Loucy (cell line): ENCODE results near the gene GDPD1.
A peak's percentile ranks its signal among the peaks of the same experiment; 100 is the strongest.

Experiments used
- H2AFZ ChIP-seq: fragments of 200-600 bp; sonication (generic); 2 replicates; pipeline ENCODE4 v1.6.0; 2016; ENCODE audit warnings: antibody characterized with exemption, mild to moderate bottlenecking, low read length, moderate library complexity
- H3F3A ChIP-seq: fragments of 200-600 bp; 2 replicates; pipeline ENCODE4 v1.6.0; 2016; ENCODE audit warnings: antibody characterized with exemption, low read depth, mild to moderate bottlenecking
- H3K27me3 ChIP-seq: fragments of 200-600 bp; sonication (generic); 2 replicates; pipeline ENCODE4 v1.6.1; 2014; ENCODE audit warnings: low read length, mild to moderate bottlenecking; ENCODE audit not compliant: insufficient read depth, poor library complexity, severe bottlenecking
- H3K36me3 ChIP-seq: fragments of 200-600 bp; sonication (generic); 2 replicates; pipeline ENCODE4 v1.6.1; 2016; ENCODE audit warnings: low read length; ENCODE audit not compliant: insufficient read depth
- H3K4me1 ChIP-seq: fragments of 200-600 bp; sonication (generic); 2 replicates; pipeline ENCODE4 v1.5.1; 2014; ENCODE audit warnings: low read length, mild to moderate bottlenecking; ENCODE audit not compliant: insufficient read depth, poor library complexity, severe bottlenecking
- H3K4me2 ChIP-seq: fragments of 200-600 bp; sonication (generic); 2 replicates; pipeline ENCODE4 v1.6.0; 2014; ENCODE audit warnings: antibody characterized with exemption, low read length, low read depth, mild to moderate bottlenecking; ENCODE audit not compliant: poor library complexity, severe bottlenecking
- H3K4me3 ChIP-seq: fragments of 200-600 bp; sonication (generic); 2 replicates; pipeline ENCODE4 v1.5.1; 2014; ENCODE audit warnings: low read length, mild to moderate bottlenecking, mixed read lengths; ENCODE audit not compliant: poor library complexity, severe bottlenecking
- H3K79me2 ChIP-seq: fragments of 200-600 bp; sonication (generic); 2 replicates; pipeline ENCODE4 v1.6.1; 2014; ENCODE audit warnings: low read length; ENCODE audit not compliant: insufficient read depth
- H3K9ac ChIP-seq: fragments of 200-600 bp; sonication (generic); 2 replicates; pipeline ENCODE4 v1.6.0; 2014; ENCODE audit warnings: mild to moderate bottlenecking, low read depth, low read length, moderate library complexity; ENCODE audit not compliant: poor library complexity, severe bottlenecking
- H3K9me2 ChIP-seq: fragments of 200-600 bp; sonication (generic); replicated peaks from 2 replicates; pipeline ENCODE4 v1.6.1; 2016; ENCODE audit warnings: low read depth, low read length, mixed read lengths
- H3K9me3 ChIP-seq: fragments of 200-600 bp; sonication (generic); 2 replicates; pipeline ENCODE4 v1.6.1; 2014; ENCODE audit warnings: mild to moderate bottlenecking, antibody characterized with exemption, low read length, low read depth; ENCODE audit not compliant: insufficient read depth
- H4K20me1 ChIP-seq: fragments of 200-600 bp; sonication (generic); 2 replicates; pipeline ENCODE4 v1.6.0; 2014; ENCODE audit warnings: antibody characterized with exemption, low read length, mild to moderate bottlenecking; ENCODE audit not compliant: insufficient read depth, poor library complexity, severe bottlenecking
- EZH2phosphoT487 ChIP-seq: fragments of 200-600 bp; IDR thresholded peaks from 2 replicates; pipeline ENCODE4 v1.6.1; 2018; ENCODE audit warnings: antibody characterized with exemption, mild to moderate bottlenecking, moderate library complexity, borderline replicate concordance
- TF ChIP-seq, protein P1 (sequence below): fragments of 200-600 bp; sonication (generic); conservative IDR thresholded peaks from 2 replicates; pipeline ENCODE4 v1.5.1; 2014; ENCODE audit warnings: mild to moderate bottlenecking, antibody characterized with exemption, low read length

Gene GDPD1

DNA sequence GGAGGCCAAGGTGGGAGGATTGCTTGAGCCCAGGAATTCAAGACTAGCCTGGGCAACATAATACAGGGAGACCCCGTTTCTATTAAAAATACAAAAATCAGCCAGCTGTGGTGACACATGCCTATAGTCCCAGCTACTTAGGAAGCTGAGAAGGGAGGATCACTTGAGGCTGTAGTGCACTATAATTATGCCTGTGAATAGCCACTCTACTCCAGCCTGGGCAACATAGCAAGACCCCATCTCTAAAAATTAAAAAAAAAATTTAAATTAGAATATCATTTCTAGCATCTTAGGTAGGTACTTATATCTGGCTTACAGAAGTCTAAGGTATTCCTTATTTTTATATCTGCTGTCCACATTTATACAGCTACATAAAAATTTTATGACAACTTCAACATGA is 18.0 kb upstream of the GDPD1 start:
- Histone ChIP-seq H3K9me3 (no peaks in the 10 kb centered on the region), H3K36me3 (peaks cover 62% of the 10 kb centered on the region; the same call in 1 of the 2 replicates), H2AFZ (no peak overlapping the region), H3F3A (no peaks in the 10 kb centered on the region), H3K9ac (no peak overlapping the region), H3K9me2 (no peaks in the 10 kb centered on the region), H3K4me2 (no peak overlapping the region), H3K79me2 (no peaks in the 10 kb centered on the region), H4K20me1 (no peaks in the 10 kb centered on the region), H3K4me1 (no peaks in the 10 kb centered on the region), H3K4me3 (no peak overlapping the region), H3K27me3 (no peaks in the 10 kb centered on the region)
- TF ChIP-seq, protein P1, sequence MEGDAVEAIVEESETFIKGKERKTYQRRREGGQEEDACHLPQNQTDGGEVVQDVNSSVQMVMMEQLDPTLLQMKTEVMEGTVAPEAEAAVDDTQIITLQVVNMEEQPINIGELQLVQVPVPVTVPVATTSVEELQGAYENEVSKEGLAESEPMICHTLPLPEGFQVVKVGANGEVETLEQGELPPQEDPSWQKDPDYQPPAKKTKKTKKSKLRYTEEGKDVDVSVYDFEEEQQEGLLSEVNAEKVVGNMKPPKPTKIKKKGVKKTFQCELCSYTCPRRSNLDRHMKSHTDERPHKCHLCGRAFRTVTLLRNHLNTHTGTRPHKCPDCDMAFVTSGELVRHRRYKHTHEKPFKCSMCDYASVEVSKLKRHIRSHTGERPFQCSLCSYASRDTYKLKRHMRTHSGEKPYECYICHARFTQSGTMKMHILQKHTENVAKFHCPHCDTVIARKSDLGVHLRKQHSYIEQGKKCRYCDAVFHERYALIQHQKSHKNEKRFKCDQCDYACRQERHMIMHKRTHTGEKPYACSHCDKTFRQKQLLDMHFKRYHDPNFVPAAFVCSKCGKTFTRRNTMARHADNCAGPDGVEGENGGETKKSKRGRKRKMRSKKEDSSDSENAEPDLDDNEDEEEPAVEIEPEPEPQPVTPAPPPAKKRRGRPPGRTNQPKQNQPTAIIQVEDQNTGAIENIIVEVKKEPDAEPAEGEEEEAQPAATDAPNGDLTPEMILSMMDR, result no peak
- no peak for TF ChIP-seq EZH2phosphoT487

DNA sequence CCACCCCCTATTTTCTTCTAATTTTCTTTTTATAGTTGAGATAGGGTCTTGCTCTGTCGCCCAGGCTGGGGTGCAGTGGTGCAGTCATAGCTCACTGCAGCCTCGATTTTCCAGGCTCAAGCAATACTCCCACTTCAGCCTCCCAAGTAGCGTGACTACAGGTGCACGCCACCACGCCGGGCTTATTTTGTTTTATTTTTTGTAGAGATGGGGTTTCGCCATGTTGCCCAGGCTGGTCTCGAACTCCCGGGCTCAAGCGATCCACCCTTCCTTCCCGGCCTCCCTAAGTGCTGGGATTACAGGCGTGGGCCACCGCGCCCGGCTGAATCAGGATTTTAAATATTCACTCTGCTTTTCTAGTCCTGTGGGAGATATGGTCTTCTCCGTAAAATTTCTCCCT is 941 bp upstream of the GDPD1 start:
- H3K36me3 ChIP-seq, result no peaks in the 10 kb centered on the region
- H3K9ac ChIP-seq, result no peak overlapping the region
- H3K79me2 ChIP-seq, result no peaks in the 10 kb centered on the region
- H3K4me2 ChIP-seq, result peak overlapping the region; percentile 87
- no peaks in the 10 kb centered on the region for H4K20me1 ChIP-seq
- no peaks in the 10 kb centered on the region for H3K9me3 ChIP-seq
- no peaks in the 10 kb centered on the region for H3F3A ChIP-seq
- H3K27me3 ChIP-seq, result no peaks in the 10 kb centered on the region
- no peak overlapping the region for H3K4me3 ChIP-seq
- H3K9me2 ChIP-seq, result no peaks in the 10 kb centered on the region
- H3K4me1 ChIP-seq, result peaks cover 8% of the 10 kb centered on the region
- TF ChIP-seq EZH2phosphoT487, result no peak
- TF ChIP-seq, protein P1, result no peak
- H2AFZ ChIP-seq, result peak overlapping the region; percentile 94; the same call in 1 of the 2 replicates

DNA sequence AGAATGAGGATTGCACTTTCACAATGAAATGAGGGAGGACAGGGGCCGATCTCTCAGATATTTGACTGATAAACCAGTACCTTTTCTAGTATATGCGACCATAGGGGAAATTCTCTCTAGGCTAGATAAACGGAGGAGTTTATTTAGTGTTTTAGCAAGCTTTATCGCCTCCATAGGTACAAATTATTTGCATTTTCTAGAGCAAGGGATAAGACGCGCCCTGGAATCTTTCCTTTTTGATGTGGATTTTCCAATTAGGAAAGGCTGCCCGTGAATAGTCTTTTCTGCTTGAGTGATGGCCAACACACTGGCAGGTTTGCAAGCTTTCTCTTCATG is 351 bp upstream of the GDPD1 start:
- Histone ChIP-seq H3K79me2 (no peaks in the 10 kb centered on the region), H3K9me2 (no peaks in the 10 kb centered on the region), H3K4me2 (peak overlapping the region; percentile 87), H3K4me1 (peaks cover 8% of the 10 kb centered on the region), H3K9me3 (no peaks in the 10 kb centered on the region), H2AFZ (peak overlapping the region; percentile 94), H3K4me3 (peak overlapping the region; percentile 98), H3F3A (no peaks in the 10 kb centered on the region), H4K20me1 (no peaks in the 10 kb centered on the region), H3K27me3 (no peaks in the 10 kb centered on the region), H3K36me3 (no peaks in the 10 kb centered on the region), H3K9ac (peak overlapping the region; percentile 85)
- TF ChIP-seq EZH2phosphoT487, result no peak
- TF ChIP-seq, protein P1, result no peak
